Tibial nerve (tissue), 4 donors: ENCODE data around the gene ISG15. TPM values are rescaled to one million over a fixed set of nuclear protein-coding genes. Genes with fewer than 3 reads are reported as not detected.

Experiments used
- DNase-seq, 2 donors: peaks; one replicate each; pipeline ENCODE4 v3.0.0-alpha.2; 2019; ENCODE audit warnings: low spot score in 2 of 2
- H3K27ac ChIP-seq, 4 donors: fragments of 200-600 bp; sonication (generic) in 3 of 4; one replicate each; pipeline ENCODE4 v1.5.1; 2017 to 2019; ENCODE audit warnings: mild to moderate bottlenecking in 1 of 4
- H3K27me3 ChIP-seq, 2 donors: fragments of 200-600 bp; sonication (generic) in 1 of 2; one replicate each; pipeline versions ENCODE4 v1.5.1 to v1.6.0; 2017 to 2019
- H3K36me3 ChIP-seq, 3 donors: fragments of 200-600 bp; sonication (generic); one replicate each; pipeline ENCODE4 v1.5.1; 2018 to 2019
- H3K4me1 ChIP-seq, 4 donors: fragments of 200-600 bp; sonication (generic) in 3 of 4; one replicate each; pipeline ENCODE4 v1.5.1; 2017 to 2019
- H3K4me3 ChIP-seq, 4 donors: fragments of 200-600 bp; sonication (generic) in 3 of 4; one replicate each; pipeline ENCODE4 v1.5.1; 2017 to 2019; ENCODE audit warnings: mild to moderate bottlenecking in 1 of 4, moderate library complexity in 1 of 4
- H3K9me3 ChIP-seq, 4 donors: fragments of 200-600 bp; sonication (generic) in 3 of 4; one replicate each; pipeline ENCODE4 v1.5.1; 2017 to 2019
- EP300 ChIP-seq, 2 donors: sonication (generic); formaldehyde crosslinking; IDR thresholded peaks; one replicate each; pipeline ENCODE4 v1.6.1; 2017; ENCODE audit warnings: antibody characterized with exemption in 2 of 2, mild to moderate bottlenecking in 1 of 2
- POLR2A ChIP-seq, 2 donors: fragments of 450-650 bp; IDR thresholded peaks; one replicate each; pipeline ENCODE4 v1.6.1; 2017; ENCODE audit warnings: antibody characterized with exemption in 2 of 2, mild to moderate bottlenecking in 2 of 2, moderate library complexity in 2 of 2
- WGBS, 2 donors: methylation state at CpG; one replicate each; pipeline ENCODE4 v1.1.5; 2018; 5-methylcytosine and 5-hydroxymethylcytosine counted together
- total RNA-seq, 4 donors: library from RNA; depleted of rRNA; stranded (reverse); fragments of >200 nt; gene quantifications; one replicate each; pipeline ENCODE4 v1.1.0, GENCODE V29; 2016
- TF ChIP-seq, protein P1 (sequence below), 5 experiments: fragments of 200-600 bp in 3 of 5; fragments of 450-650 bp in 2 of 5; sonication (generic) in 3 of 5; IDR thresholded peaks; one replicate each; pipeline ENCODE4 v1.5.1; 2016 to 2019; ENCODE audit warnings: antibody characterized with exemption in 5 of 5, mild to moderate bottlenecking in 3 of 5, moderate library complexity in 2 of 5

The ISG15 gene
- total RNA-seq, 4 donors from 2014 or later = 29.1 to 65.4 (median 48.7) TPM

DNA sequence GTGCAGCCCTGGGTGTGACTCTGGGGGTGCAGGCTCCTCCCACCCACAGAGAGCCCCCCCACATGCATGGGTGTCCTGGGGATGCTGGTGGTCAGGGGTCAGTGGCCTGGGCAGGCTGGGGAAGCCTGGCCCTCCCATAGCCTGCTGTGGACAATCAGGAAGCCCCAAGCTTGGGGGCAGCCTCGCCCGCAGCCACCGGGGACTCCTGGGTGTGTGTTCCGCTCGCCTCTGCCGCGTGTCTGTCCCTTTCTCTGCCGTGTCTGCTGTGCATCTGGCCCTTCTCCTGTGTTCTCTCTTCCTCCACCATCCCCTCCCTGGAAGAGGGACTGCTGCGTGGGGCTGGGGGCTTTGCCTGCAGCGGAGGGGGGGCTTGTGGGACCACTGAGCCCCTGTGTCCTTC, 29.5 kb downstream of the ISG15 start:
- WGBS, 2 donors = 85 to 92% methylated on average over 5 to 10 of the region's 10 CpGs
- Histone ChIP-seq H3K4me3 (no peak overlapping the region), H3K9me3 (no peaks in the 10 kb centered on the region), H3K4me1 (peaks cover 0 to 26% (median 12%) of the 10 kb centered on the region in 4 donors), H3K27ac (no peak overlapping the region), H3K36me3 (peaks cover 0 to 56% (median 0%) of the 10 kb centered on the region in 3 donors), H3K27me3 (peaks cover 0 to 16% of the 10 kb centered on the region in 2 donors)
- TF ChIP-seq EP300 (IDR thresholded peaks at IDR 0.05) = no peak
- no peak for TF ChIP-seq POLR2A (IDR thresholded peaks at IDR 0.05)
- TF ChIP-seq, protein P1, sequence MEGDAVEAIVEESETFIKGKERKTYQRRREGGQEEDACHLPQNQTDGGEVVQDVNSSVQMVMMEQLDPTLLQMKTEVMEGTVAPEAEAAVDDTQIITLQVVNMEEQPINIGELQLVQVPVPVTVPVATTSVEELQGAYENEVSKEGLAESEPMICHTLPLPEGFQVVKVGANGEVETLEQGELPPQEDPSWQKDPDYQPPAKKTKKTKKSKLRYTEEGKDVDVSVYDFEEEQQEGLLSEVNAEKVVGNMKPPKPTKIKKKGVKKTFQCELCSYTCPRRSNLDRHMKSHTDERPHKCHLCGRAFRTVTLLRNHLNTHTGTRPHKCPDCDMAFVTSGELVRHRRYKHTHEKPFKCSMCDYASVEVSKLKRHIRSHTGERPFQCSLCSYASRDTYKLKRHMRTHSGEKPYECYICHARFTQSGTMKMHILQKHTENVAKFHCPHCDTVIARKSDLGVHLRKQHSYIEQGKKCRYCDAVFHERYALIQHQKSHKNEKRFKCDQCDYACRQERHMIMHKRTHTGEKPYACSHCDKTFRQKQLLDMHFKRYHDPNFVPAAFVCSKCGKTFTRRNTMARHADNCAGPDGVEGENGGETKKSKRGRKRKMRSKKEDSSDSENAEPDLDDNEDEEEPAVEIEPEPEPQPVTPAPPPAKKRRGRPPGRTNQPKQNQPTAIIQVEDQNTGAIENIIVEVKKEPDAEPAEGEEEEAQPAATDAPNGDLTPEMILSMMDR (IDR thresholded peaks at IDR 0.05) = no peak
- DNase-seq = no peak

DNA sequence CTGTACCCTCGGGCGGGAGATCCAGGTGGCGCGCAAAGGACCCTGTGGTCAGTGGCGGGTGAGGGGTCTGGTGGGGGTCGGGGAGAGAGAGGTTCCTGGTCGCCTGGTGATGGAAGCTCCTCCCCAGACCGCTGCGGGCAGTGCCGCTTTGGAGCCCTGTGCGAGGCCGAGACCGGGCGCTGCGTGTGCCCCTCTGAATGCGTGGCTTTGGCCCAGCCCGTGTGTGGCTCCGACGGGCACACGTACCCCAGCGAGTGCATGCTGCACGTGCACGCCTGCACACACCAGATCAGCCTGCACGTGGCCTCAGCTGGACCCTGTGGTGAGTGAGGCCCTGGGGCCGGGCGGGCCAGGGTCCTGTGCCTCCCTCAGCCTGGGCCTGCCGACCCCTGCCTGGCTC, 30.1 kb downstream of the ISG15 start:
- peaks cover 0 to 16% of the 10 kb centered on the region in 2 donors for H3K27me3 ChIP-seq
- H3K9me3 ChIP-seq = no peaks in the 10 kb centered on the region
- whole genome bisulfite sequencing, 2 donors = 91 to 92% methylated on average over 13 to 23 of the region's 27 CpGs
- DNase-seq = no peak
- H3K36me3 ChIP-seq = peaks cover 0 to 62% (median 0%) of the 10 kb centered on the region in 3 donors
- H3K27ac ChIP-seq = no peak overlapping the region
- H3K4me3 ChIP-seq = no peak overlapping the region
- H3K4me1 ChIP-seq = peaks cover 0 to 26% (median 12%) of the 10 kb centered on the region in 4 donors
- TF ChIP-seq, protein P1 (IDR thresholded peaks at IDR 0.05) = no peak
- TF ChIP-seq POLR2A (IDR thresholded peaks at IDR 0.05) = no peak
- TF ChIP-seq EP300 (IDR thresholded peaks at IDR 0.05) = no peak

DNA sequence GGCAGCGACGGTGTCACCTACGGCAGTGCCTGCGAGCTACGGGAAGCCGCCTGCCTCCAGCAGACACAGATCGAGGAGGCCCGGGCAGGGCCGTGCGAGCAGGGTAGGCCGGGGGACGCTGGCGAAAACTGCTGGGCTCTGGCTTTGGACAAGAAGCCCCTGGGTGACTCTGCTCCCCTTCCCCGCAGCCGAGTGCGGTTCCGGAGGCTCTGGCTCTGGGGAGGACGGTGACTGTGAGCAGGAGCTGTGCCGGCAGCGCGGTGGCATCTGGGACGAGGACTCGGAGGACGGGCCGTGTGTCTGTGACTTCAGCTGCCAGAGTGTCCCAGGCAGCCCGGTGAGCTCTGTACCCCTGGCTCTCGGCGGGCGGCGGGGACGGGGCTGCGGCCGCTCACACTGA, 30.6 kb downstream of the ISG15 start:
- Histone ChIP-seq H3K4me3 (no peak overlapping the region), H3K9me3 (no peaks in the 10 kb centered on the region), H3K4me1 (peaks cover 0 to 24% (median 12%) of the 10 kb centered on the region in 4 donors), H3K27me3 (peaks cover 0 to 16% of the 10 kb centered on the region in 2 donors), H3K36me3 (peaks cover 0 to 62% (median 0%) of the 10 kb centered on the region in 3 donors), H3K27ac (no peak overlapping the region)
- WGBS, 2 donors = 96 to 97% methylated on average over 29 to 33 of the region's 33 CpGs
- no peak for DNase-seq
- TF ChIP-seq, protein P1 (IDR thresholded peaks at IDR 0.05) = no peak
- TF ChIP-seq EP300 (IDR thresholded peaks at IDR 0.05) (no peak), POLR2A (IDR thresholded peaks at IDR 0.05) (no peak)

DNA sequence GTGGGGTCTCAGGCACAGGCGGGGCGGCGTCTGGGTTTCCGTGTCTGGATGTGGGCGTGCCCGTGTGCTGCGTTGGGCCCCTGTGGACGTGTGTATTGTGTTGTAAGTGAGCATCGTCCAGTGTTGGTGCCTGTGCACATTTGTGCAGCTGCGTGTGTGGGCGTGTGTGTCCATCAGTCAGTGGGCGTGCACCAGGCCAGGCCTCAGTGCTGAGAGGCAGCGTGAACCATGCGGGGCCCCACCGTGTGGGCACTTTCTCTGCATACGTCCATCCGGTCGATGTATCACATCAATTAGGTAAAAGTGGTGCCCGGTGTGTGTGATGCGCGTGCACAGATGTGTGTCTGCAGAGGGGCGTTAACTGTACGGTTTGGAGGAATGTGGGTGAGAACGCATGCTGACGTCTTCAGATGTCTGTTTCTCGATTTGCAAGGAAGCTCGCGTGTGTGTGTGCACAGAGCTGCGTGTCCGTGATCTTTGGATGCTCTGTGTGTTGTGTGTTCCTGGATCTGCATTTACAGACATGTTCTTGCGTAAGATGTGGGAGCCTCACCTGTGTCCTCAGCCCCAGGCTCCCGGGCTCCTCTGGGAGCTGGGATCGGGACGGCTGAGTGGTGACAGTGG, 31.3 kb downstream of the ISG15 start:
- no peak for TF ChIP-seq EP300 (IDR thresholded peaks at IDR 0.05)
- TF ChIP-seq, protein P1 (IDR thresholded peaks at IDR 0.05) = no peak
- TF ChIP-seq POLR2A (IDR thresholded peaks at IDR 0.05) = no peak
- H3K9me3 ChIP-seq = no peaks in the 10 kb centered on the region
- H3K27ac ChIP-seq = no peak overlapping the region
- no peak for DNase-seq
- 89% methylated on average over 31 to 33 of the region's 34 CpGs for whole genome bisulfite sequencing, 2 donors
- peaks cover 0 to 68% (median 0%) of the 10 kb centered on the region in 3 donors for H3K36me3 ChIP-seq
- H3K27me3 ChIP-seq = peaks cover 0 to 11% of the 10 kb centered on the region in 2 donors
- no peak overlapping the region for H3K4me3 ChIP-seq
- H3K4me1 ChIP-seq = peaks cover 0 to 18% (median 10%) of the 10 kb centered on the region in 4 donors

DNA sequence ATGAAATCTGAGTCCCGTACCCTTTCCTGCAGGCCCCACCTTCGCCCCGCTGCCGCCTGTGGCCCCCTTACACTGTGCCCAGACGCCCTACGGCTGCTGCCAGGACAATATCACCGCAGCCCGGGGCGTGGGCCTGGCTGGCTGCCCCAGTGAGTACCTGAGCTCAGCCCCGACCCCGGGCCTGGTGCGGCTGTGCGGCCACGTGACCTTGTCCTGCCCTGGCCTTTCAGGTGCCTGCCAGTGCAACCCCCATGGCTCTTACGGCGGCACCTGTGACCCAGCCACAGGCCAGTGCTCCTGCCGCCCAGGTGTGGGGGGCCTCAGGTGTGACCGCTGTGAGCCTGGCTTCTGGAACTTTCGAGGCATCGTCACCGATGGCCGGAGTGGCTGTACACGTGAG, 31.8 kb downstream of the ISG15 start:
- H3K36me3 ChIP-seq = peaks cover 0 to 74% (median 0%) of the 10 kb centered on the region in 3 donors
- H3K4me3 ChIP-seq = no peak overlapping the region
- 94 to 95% methylated on average over 14 of the region's 23 CpGs for WGBS, 2 donors

More for the DNA sequence above, 31.8 kb downstream of the ISG15 start:
- TF ChIP-seq EP300 (IDR thresholded peaks at IDR 0.05) (no peak), POLR2A (IDR thresholded peaks at IDR 0.05) (no peak)
- TF ChIP-seq, protein P1 (IDR thresholded peaks at IDR 0.05) = no peak
- peaks cover 0 to 5% of the 10 kb centered on the region in 2 donors for H3K27me3 ChIP-seq
- peaks cover 0 to 12% (median 5%) of the 10 kb centered on the region in 4 donors for H3K4me1 ChIP-seq
- DNase-seq = no peak
- no peaks in the 10 kb centered on the region for H3K9me3 ChIP-seq
- no peak overlapping the region for H3K27ac ChIP-seq
